Endothelial cell of umbilical vein (primary cell): ENCODE results near the gene VIPR1. TPM values are rescaled to one million over a fixed set of nuclear protein-coding genes. Genes with fewer than 3 reads are reported as not detected.

Experiments used
- Bru-seq: library from RNA; stranded (reverse); fragments of 400-500 nt; gene quantifications from one replicate; lab custom pipeline; 2021; lab: Mats Ljungman, UMichigan
- BruChase-seq, 2 experiments: library from RNA; stranded (reverse); fragments of 400-500 nt; gene quantifications; one replicate each; lab custom pipeline; 2021; lab: Mats Ljungman, UMichigan
- BruUV-seq: library from RNA; stranded (reverse); fragments of 400-500 nt; replicated peaks from 2 replicates; lab custom pipeline; 2021; lab: Mats Ljungman, UMichigan
- CTCF ChIA-PET: fragments of 300-600, 350-600 bp; sonication (Branson Sonifier 250); formaldehyde crosslinking; loops from one replicate; lab custom pipeline; 2021; ENCODE audit warnings: antibody characterized with exemption, inconsistent platforms; lab: Charles Lee
- POLR2A ChIA-PET: fragments of 300-600, 350-600 bp; sonication (Branson Sonifier 250); formaldehyde crosslinking; loops from one replicate; lab custom pipeline; 2021; ENCODE audit warnings: antibody characterized with exemption, inconsistent platforms; lab: Charles Lee
- DNase-seq: peaks from one replicate; pipeline ENCODE4 v3.0.0-alpha.2; 2011; ENCODE audit warnings: low read depth, low spot score
- FAIRE-seq: peaks from 2 replicates; lab custom pipeline; 2011; peaks lifted over from hg19 to GRCh38; lab: Jason Lieb, UNC
- H2AFZ ChIP-seq: 2 replicates; pipeline ENCODE4 v1.6.0; 2012; ENCODE audit warnings: low read depth, low read length, control low read depth, inconsistent platforms
- H3K27ac ChIP-seq: 2 replicates; pipeline ENCODE4 v1.5.1; 2011; ENCODE audit warnings: low read depth, mild to moderate bottlenecking, control low read depth, low read length, moderate library complexity; ENCODE audit not compliant: insufficient read depth
- H3K27me3 ChIP-seq, 2 experiments: 2 replicates each; pipeline versions ENCODE4 v1.6.0 to v1.6.1; 2011; ENCODE audit warnings: low read length in 2 of 2, mixed read lengths in 1 of 2; ENCODE audit not compliant: control insufficient read depth in 2 of 2, insufficient read depth in 2 of 2
- H3K36me3 ChIP-seq, 2 experiments: 2 replicates in 1 of 2; 3 replicates in 1 of 2; pipeline ENCODE4 v1.5.1; 2011; ENCODE audit warnings: low read length in 2 of 2, mild to moderate bottlenecking in 1 of 2, moderate library complexity in 1 of 2; ENCODE audit not compliant: control insufficient read depth in 2 of 2, insufficient read depth in 2 of 2; ENCODE audit errors: extremely low read depth in 1 of 2
- H3K4me1 ChIP-seq: 3 replicates; pipeline ENCODE4 v1.5.1; 2011; ENCODE audit warnings: mild to moderate bottlenecking, low read length; ENCODE audit not compliant: control insufficient read depth, insufficient read depth; ENCODE audit errors: extremely low read depth
- H3K4me2 ChIP-seq: 2 replicates; pipeline ENCODE4 v1.6.1; 2011; ENCODE audit warnings: low read length, control low read depth, mixed read lengths; ENCODE audit not compliant: insufficient read depth
- H3K4me3 ChIP-seq, 3 experiments: fragments of 200-600 bp in 1 of 3; sonication (generic), shearing (Covaris generic) in 1 of 3; replicated peaks in 1 of 3; 2 replicates each; pipeline ENCODE4 v1.5.1; 2011 to 2016; ENCODE audit warnings: control low read depth in 3 of 3, low read length in 3 of 3, mild to moderate bottlenecking in 2 of 3, inconsistent platforms in 1 of 3, low read depth in 1 of 3, moderate library complexity in 1 of 3; ENCODE audit not compliant: insufficient read depth in 1 of 3
- H3K79me2 ChIP-seq: 2 replicates; pipeline ENCODE4 v1.6.0; 2012; ENCODE audit warnings: low read length, inconsistent platforms; ENCODE audit not compliant: control insufficient read depth, insufficient read depth
- H3K9ac ChIP-seq: replicated peaks from 2 replicates; pipeline ENCODE3; 2011; ENCODE audit warnings: low read length, control low read depth; ENCODE audit not compliant: insufficient read depth; ENCODE audit errors: extremely low read depth
- H3K9me1 ChIP-seq: replicated peaks from 3 replicates; pipeline ENCODE4 v1.6.0; 2011; ENCODE audit warnings: mild to moderate bottlenecking, low read length; ENCODE audit not compliant: control insufficient read depth, insufficient read depth; ENCODE audit errors: extremely low read depth
- H3K9me3 ChIP-seq: replicated peaks from 2 replicates; pipeline ENCODE4 v1.5.1; 2012; ENCODE audit warnings: low read length, inconsistent platforms; ENCODE audit not compliant: control insufficient read depth, insufficient read depth
- H4K20me1 ChIP-seq: replicated peaks from 2 replicates; pipeline ENCODE3; 2011; ENCODE audit warnings: mild to moderate bottlenecking, low read length; ENCODE audit not compliant: control insufficient read depth, insufficient read depth; ENCODE audit errors: extremely low read depth
- EZH2 ChIP-seq: IDR thresholded peaks from 2 replicates; pipeline ENCODE4 v1.6.1; 2012; ENCODE audit warnings: borderline replicate concordance, low read depth, mild to moderate bottlenecking, moderate library complexity, low read length, inconsistent platforms; ENCODE audit not compliant: severe bottlenecking
- FOS ChIP-seq: IDR thresholded peaks from 2 replicates; pipeline ENCODE4 v1.6.1; 2011; ENCODE audit warnings: mild to moderate bottlenecking, low read length, moderate library complexity, borderline replicate concordance; ENCODE audit not compliant: insufficient read depth
- GATA2 ChIP-seq: IDR thresholded peaks from 2 replicates; pipeline ENCODE4 v1.7.0; 2011; ENCODE audit warnings: low read depth, mild to moderate bottlenecking, moderate library complexity, mixed read lengths, low read length; ENCODE audit not compliant: insufficient read length, insufficient read depth
- JUN ChIP-seq: IDR thresholded peaks from 2 replicates; pipeline ENCODE4 v1.6.1; 2011; ENCODE audit warnings: borderline replicate concordance, low read depth; ENCODE audit not compliant: insufficient read length, insufficient read depth
- POLR2A ChIP-seq: IDR thresholded peaks from 2 replicates; pipeline ENCODE4 v1.6.1; 2012; ENCODE audit warnings: low read depth, mild to moderate bottlenecking, control low read depth, low read length
- POLR2AphosphoS5 ChIP-seq: IDR thresholded peaks from 2 replicates; pipeline ENCODE4 v1.6.1; 2012; ENCODE audit warnings: low read depth, mild to moderate bottlenecking, control low read depth, low read length, moderate library complexity; ENCODE audit not compliant: insufficient read depth
- dilution Hi-C: fragments of 300-500 bp; cut with MboI; formaldehyde crosslinking; loops from one replicate; pipeline ENCODE4 v1.15.0; 2019; ENCODE audit warnings: low sequenced_read_pairs; ENCODE audit not compliant: extremely low pct_ligation_motif_present
- intact Hi-C: fragments of 100-400 bp; cut with micrococcal nuclease; formaldehyde crosslinking; loops from one replicate; pipeline ENCODE4 v1.10.0; 2022
- long read RNA-seq: library from polyadenylated mRNA; stranded (forward); transcript quantifications from one replicate; pipeline ENCODE4 v2.0.0, GENCODE V29; 2021
- polyA minus RNA-seq, 3 experiments: library from RNA; depleted of rRNA, polyadenylated mRNA; stranded (reverse); fragments of >200 nt; gene quantifications; 1 replicate in 1 of 3; 2 replicates in 2 of 3; pipeline ENCODE4 v1.2.3, GENCODE V29; 2011
- polyA plus RNA-seq, 4 experiments: library from polyadenylated mRNA; depleted of rRNA in 3 of 4; stranded (reverse) in 3 of 4; unstranded in 1 of 4; fragments of >200 nt; gene quantifications; 2 replicates each; pipeline versions ENCODE4 v1.2.1 to v1.2.3, GENCODE V29; 2011 to 2012; ENCODE audit warnings: missing spikeins in 1 of 4
- total RNA-seq: library from RNA; stranded (reverse); gene quantifications from 2 replicates; pipeline ENCODE4 v1.2.3, GENCODE V29; 2021

VIPR1 gene, protein sequence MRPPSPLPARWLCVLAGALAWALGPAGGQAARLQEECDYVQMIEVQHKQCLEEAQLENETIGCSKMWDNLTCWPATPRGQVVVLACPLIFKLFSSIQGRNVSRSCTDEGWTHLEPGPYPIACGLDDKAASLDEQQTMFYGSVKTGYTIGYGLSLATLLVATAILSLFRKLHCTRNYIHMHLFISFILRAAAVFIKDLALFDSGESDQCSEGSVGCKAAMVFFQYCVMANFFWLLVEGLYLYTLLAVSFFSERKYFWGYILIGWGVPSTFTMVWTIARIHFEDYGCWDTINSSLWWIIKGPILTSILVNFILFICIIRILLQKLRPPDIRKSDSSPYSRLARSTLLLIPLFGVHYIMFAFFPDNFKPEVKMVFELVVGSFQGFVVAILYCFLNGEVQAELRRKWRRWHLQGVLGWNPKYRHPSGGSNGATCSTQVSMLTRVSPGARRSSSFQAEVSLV
- total RNA-seq, result 0.67 and 3.8 TPM in 2 replicates
- 4.7 and 5.2 TPM in 2 replicates for polyA plus RNA-seq
- 1.6 and 2.3 TPM in 2 replicates for polyA plus RNA-seq (2011; cell fraction: cytosol; rRNA removed)
- 11.5 and 12.7 TPM in 2 replicates for polyA plus RNA-seq (2011; cell fraction: nucleus; rRNA removed)
- 0.11 and 0.30 TPM in 2 replicates for polyA plus RNA-seq (2012)
- 5.8 and 6.5 TPM in 2 replicates for polyA minus RNA-seq
- polyA minus RNA-seq (2011; cell fraction: cytosol; rRNA and poly(A)+ RNA removed), result not detected
- polyA minus RNA-seq (2011; cell fraction: nucleus; rRNA and poly(A)+ RNA removed), result 4.2 and 5.0 TPM in 2 replicates
- percentile 30 among the genes with signal in this experiment for Bru-seq, nascent RNA
- percentile 17 among the genes with signal in this experiment for BruChase-seq, experiment 1, labeled RNA remaining after a 6-hour chase
- percentile 21 among the genes with signal in this experiment for BruChase-seq, experiment 2, labeled RNA remaining after a 2-hour chase
- long read RNA-seq, result 0 reads

GRCh38 chr3:42502429-42503250 is at the start of gene VIPR1:
VIPR1 (plus strand) TSS chr3:42502643; CDS start chr3:42502736, 93 bp downstream.
- Histone ChIP-seq H3K9me1 (no peaks in the 10 kb centered on the region), H3K36me3 (no peaks in the 10 kb centered on the region), H3K9me3 (no peaks in the 10 kb centered on the region), H2AFZ (peak within 1 kb of the TSS; percentile 85), H3K27me3 (peaks cover 6 to 10% of the 10 kb centered on the region in 2 experiments), H3K4me3 (peak within 1 kb of the TSS; percentile 32 to 38 (median 35)), H3K79me2 (no peaks in the 10 kb centered on the region), H3K27ac (no peak within 1 kb of the TSS), H3K4me1 (peaks cover 6% of the 10 kb centered on the region), H3K4me2 (peak within 1 kb of the TSS; percentile 82), H4K20me1 (no peaks in the 10 kb centered on the region), H3K9ac (no peak within 1 kb of the TSS)
- POLR2A ChIA-PET, result interaction anchor here (2.2 kb wide), 1 partner anchor 29 kb away, joined by 9 read pairs; no protein-coding TSS in a partner anchor
- intact Hi-C loops, result loop anchor here (1.0 kb wide), 2 partner anchors 29 to 45 kb away; no protein-coding TSS in a partner anchor
- no peak for TF ChIP-seq POLR2AphosphoS5
- TF ChIP-seq EZH2, result no peak
- TF ChIP-seq FOS, result no peak
- no peak for TF ChIP-seq POLR2A
- TF ChIP-seq GATA2, result no peak
- TF ChIP-seq JUN, result no peak
- peak; percentile 26 for FAIRE-seq
- CTCF ChIA-PET, result interaction anchor here (0.7 to 3.2 kb wide), 17 partner anchors 9 to 273 kb away, joined by 3 to 31 read pairs (median 5); no protein-coding TSS in a partner anchor
- DNase-seq, result peak; percentile 47
- no TSS peak for BruUV-seq
- dilution Hi-C loops, result no loop called here
